ENCODE data around the gene ATP13A4.

ATP13A4 gene, protein sequence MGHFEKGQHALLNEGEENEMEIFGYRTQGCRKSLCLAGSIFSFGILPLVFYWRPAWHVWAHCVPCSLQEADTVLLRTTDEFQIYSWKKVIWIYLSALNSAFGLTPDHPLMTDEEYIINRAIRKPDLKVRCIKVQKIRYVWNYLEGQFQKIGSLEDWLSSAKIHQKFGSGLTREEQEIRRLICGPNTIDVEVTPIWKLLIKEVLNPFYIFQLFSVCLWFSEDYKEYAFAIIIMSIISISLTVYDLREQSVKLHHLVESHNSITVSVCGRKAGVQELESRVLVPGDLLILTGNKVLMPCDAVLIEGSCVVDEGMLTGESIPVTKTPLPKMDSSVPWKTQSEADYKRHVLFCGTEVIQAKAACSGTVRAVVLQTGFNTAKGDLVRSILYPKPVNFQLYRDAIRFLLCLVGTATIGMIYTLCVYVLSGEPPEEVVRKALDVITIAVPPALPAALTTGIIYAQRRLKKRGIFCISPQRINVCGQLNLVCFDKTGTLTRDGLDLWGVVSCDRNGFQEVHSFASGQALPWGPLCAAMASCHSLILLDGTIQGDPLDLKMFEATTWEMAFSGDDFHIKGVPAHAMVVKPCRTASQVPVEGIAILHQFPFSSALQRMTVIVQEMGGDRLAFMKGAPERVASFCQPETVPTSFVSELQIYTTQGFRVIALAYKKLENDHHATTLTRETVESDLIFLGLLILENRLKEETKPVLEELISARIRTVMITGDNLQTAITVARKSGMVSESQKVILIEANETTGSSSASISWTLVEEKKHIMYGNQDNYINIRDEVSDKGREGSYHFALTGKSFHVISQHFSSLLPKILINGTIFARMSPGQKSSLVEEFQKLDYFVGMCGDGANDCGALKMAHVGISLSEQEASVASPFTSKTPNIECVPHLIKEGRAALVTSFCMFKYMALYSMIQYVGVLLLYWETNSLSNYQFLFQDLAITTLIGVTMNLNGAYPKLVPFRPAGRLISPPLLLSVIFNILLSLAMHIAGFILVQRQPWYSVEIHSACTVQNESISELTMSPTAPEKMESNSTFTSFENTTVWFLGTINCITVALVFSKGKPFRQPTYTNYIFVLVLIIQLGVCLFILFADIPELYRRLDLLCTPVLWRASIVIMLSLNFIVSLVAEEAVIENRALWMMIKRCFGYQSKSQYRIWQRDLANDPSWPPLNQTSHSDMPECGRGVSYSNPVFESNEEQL

DNA sequence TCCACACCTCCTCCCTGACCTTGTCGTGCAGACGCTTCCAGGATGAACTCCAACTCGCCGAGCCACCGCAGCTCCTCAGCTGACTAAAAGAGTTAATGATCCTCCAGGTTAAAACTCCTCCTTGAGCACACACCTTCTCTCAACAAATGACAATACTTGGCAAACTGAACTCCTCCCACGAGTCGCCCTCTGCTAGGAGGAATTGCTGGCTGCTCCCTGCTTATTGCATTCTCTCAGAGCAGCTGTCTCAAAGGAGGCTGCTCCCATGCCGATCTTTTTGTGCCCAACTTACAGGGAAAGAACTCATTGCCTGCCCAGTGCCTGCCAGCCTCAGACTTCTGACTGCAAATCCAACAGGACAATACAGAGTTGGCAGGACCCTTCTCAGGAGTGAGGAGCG, at the start of gene ATP13A4:
Gene ATP13A4 (minus strand): TSS at position 85 of the 400 bp plus-strand sequence. CDS start 96 bp downstream, outside the sequence.
- no peak for FAIRE-seq

DNA sequence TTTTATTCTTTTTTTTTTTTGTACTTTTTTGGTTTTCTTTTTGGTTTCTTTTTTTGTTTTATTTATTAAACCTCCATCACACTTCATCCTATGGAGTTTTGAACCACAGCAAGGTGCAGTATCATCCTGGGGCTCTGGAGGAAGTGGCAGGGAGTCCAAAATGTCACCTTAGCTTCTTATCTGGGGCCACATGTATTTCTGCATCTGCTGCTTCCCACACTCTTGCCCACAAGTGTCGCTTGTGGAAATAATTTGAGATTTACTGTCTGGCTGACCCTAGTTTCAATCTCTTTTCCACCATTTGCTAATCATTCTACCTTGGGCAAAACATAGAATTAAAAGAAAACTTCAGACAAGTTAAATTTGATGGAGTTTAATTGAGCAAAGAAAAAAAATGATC, 44.7 kb upstream of the ATP13A4 start:
- DNase-seq (ENCODE audit: insufficient read length, low spot score) (no peak), FAIRE-seq (no peak)

More for the DNA sequence above, at the start of gene ATP13A4:
- DNase-seq (ENCODE audit: insufficient read length, low spot score), result no peak

DNA sequence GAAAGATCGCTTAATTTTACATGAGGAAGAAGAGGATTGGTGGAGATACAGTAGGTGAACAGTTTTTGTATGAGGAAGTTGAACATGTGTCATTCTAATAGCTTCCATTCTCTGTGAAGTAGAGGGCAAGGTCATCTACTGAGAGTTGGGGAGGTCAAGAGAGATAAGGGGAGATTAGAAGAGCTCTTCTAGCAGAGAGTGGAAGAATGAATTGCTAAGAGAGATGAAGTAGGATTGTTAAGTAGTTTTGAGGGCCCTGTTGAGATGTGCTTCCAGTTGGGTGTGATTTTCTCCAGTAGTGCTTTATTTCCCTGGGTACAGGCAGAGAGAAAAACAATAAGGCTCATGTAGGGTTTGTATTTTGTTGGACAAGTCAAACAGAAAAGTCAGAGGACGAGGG, 43.5 kb upstream of the ATP13A4 start:
- no peak for DNase-seq (ENCODE audit: insufficient read length, low spot score)
- FAIRE-seq, result no peak

DNA sequence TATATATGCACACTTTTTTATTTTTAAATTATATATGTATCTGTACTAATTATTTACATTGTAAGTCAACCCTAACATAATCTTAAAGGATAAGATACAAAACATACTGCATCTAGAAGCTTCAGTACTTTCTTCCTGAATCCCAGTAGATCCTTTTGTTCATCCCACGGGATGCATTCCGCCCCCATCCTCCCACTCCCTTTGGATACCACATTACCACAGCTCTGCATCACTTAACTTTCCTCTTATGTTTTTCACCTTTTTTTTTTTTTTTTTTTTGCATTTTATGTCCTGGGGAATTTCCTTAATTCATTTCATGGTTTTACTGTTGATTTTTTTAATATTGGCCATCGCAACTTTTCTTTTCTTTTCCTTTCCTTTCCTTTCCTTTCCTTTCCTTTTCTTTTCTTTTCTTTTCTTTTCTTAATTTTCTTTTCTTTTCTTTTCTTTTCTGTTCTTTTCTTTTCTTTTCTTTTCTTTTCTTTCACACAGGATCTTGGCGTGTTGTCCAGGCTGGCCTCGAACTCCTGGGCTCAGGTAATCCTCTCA, 41.3 kb upstream of the ATP13A4 start:
- no peak for FAIRE-seq
- no peak for DNase-seq (ENCODE audit: insufficient read length, low spot score)

DNA sequence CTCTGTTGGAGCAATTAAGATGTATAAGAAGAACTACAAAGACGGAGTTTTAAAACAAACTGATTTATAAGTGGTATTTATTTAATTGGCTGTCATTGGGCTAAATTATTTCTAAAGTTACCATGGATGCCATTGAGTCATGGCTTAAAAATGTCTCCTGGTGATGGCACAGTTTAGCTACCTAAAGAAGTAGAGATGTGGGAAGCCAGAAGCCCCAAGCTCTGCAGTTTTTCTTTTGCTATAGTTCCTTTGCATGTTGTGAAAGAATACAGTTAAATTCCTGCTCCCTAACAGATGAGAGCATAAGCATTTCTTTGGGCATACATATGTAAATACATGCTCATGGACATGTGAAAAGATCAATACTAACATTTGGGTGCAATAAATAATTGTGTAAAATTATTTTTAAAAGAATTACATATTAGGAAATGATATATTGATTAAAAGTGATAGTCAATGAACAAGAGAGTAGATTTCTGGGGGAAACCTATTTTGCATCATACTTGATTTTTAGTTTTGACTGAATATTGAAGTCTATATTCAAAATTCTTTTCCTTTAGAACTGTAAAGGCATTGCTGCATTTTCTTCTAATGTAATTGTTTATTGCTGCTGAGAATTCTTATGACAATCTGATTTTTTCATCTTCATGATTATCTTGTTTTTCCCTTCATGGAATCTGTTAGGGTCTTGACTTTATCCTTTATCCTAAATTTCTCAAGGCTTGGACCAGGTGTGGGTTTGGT, 40.4 kb upstream of the ATP13A4 start:
- DNase-seq (ENCODE audit: insufficient read length, low spot score) (no peak), FAIRE-seq (no peak)

DNA sequence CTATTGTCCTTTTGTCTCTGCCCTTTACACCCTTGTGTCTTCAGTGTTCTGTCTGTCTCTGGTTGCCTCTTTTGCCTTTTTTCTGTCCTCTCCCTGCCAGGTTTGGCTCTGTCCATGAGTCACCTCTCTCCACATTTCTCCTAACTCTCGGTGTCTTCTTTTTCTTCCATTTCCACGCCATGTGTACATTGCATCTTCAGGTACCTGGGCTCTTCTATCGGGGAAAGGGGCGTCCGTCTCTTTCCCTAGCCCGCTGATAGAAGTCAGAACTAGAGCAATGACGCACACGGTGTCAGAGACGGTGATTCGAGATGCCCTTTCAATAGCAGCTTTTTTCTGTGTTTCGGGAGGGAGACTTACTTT, 39.0 kb upstream of the ATP13A4 start:
- FAIRE-seq (no peak), DNase-seq (ENCODE audit: insufficient read length, low spot score) (no peak)

DNA sequence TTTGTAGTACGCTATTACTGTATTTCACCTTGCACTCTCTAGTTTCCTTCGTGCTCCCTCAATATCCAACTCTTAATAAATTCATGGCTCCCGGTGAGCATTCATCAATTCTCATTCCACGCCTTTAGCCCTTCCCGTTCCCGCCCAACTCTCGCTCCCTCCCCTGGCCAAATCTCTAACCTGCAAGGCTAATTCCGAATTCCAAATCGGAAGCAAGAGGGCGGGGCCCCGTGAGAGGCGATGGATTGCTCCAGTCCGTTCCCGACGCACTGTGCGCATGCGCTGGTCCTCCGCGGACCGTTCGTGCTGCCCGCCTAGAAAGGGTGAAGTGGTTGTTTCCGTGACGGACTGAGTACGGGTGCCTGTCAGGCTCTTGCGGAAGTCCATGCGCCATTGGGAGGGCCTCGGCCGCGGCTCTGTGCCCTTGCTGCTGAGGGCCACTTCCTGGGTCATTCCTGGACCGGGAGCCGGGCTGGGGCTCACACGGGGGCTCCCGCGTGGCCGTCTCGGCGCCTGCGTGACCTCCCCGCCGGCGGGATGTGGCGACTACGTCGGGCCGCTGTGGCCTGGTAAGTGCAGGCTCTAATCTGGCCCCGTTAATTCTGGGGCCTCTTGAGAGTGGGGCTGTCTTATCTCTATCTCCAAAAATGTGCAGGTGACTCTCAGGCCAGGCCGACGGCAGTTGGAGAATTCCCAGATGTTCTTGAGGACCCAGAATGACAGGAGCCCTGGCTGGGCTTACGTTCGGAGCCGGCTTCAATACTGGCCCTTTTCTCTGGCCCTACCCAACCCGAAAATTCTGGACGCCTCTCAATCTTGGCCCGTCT, 38.4 kb upstream of the ATP13A4 start, which contains the start of gene OPA1:
Gene OPA1 (plus strand): TSS at position 368 of the 827 bp plus-strand sequence. CDS start 170 bp downstream, at position 538.
- DNase-seq (ENCODE audit: insufficient read length, low spot score), result peak; percentile 82
- FAIRE-seq, result peak; percentile 89

DNA sequence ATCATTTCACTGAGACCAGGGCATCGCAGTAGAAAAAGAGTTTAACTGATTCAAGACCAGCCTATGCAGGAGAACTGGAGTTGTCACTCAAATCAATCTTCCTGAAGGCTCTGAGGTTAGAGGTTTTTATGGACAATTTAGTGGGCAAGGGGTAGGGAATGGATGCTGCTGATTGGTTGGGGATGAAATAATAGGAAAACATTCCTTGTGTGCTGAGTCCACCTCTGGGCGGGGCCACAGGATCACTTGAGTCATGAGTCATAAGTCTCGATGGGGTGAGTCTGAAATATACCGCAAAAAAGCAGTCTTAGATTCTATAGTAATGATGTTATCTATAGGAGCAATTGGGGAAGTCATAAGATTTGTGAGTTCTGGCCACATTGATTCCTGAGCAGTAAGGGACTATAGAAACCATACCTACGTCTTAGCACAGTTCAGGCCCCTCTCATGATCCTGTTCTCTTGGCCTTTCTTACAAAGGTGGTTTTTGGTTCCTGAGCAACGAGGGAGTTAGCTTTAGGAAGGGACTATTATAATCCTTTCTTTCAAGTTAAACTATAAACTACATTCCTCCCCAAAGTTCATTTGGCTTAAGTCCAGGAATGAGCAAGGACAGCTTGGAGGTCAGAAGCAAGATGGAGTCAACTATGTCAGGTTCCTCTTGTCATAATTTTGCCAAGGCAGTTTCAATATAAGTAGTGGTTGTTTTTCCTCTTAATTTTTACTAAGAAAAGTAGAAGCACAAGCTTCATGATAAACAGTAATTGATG, 35.6 kb upstream of the ATP13A4 start:
- DNase-seq (ENCODE audit: insufficient read length, low spot score) (no peak), FAIRE-seq (no peak)

DNA sequence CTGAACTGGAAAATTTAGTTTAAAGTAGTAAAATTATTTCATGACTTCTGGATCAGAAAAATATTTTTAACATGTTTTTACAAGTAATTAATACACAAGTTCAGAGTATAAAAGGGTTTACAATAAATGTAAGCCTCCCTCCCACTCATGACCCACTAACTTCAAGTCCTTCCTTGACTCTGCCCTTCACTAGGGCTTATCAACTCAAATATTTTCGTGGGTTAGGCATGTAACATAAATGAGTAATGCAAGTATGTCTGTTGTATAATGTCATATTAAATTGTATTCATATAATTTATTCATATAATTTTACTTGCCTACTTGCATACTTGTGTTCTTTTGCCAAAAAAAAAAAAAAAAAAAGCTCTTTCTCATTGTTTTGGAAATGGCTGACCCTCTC, 34.9 kb upstream of the ATP13A4 start:
- FAIRE-seq, result no peak
- DNase-seq (ENCODE audit: insufficient read length, low spot score), result no peak

DNA sequence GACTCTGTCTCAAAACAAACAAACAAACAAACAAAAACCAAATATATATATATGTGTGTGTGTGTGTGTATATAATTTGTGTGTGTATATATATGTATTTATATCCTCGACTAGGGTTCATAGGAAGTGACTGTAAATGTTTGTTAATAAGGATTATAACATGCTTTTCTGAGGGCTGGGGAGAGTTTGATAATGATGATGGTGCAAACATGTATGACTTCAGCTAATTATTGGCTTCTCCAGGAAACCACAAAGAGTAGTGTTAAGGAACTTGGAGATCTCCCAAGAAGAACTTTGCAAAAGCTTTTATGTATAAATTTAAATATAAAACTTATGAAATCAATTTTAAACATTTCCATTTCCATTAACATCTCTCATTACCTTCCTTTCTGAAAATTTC, 34.4 kb upstream of the ATP13A4 start:
- FAIRE-seq, result no peak
- no peak for DNase-seq (ENCODE audit: insufficient read length, low spot score)

DNA sequence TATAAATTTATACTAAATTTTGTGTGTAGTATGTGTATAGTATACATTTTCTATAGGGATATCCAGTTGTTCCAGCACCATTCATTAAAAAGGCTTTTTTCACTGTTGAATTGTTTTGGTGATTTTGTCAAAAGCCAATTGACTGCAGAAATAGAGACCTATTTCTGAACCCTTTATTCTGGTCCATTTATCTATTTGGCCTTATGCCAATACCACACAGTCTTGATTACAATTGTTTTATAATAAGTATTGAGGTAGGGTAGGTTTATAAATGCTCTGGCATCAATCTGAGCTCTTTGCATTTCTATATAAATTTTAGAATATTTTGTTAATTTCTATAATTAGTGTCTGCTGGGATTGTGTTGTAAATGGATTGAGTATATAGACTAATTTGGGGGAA, 31.8 kb upstream of the ATP13A4 start:
- FAIRE-seq (no peak), DNase-seq (ENCODE audit: insufficient read length, low spot score) (no peak)

DNA sequence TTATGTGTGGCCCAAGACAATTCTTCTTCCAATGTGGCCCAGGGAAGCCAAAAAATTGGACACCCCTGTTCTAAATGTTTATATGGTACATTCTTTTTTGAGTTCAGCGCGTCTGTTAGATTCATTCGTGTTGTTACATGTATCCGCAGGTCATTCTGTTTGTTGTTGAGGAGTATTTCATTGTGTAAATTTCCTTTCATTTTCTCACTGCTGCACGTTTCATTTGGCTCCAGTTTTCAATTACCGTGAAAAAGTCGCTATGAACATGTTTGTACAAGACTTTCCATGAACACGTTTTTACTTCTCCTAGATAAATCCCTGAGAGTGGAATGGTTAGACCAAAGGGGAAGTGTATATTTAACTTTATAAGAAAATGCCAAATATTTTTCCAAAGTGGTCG, 30.8 kb upstream of the ATP13A4 start:
- no peak for DNase-seq (ENCODE audit: insufficient read length, low spot score)
- FAIRE-seq, result no peak

DNA sequence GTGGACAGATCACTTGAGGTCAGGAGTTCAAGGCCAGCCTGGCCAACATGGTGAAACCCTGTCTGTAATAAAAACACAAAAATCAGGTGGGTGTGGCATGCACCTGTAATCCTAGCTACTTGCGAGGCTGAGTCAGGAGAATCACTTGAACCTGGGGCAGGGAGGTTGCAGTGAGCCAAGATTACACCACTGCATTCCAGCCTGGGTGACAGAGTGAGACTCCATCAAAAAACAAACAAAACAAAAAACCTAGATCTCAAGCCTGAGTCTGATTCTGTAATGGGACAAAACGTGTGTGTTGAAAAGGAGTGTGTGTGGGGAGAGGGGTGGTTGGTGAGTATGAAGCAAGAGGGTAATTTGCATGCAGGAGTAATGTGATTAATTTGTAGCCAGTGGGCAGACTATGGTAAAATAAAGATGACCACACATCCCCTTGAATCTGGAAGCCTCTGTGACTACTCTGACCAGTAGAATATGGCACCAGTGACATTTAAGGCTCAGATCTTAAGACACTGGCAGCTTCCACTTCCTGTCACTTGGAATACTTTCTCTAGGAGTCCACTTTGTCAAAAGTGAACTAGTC, 19.9 kb upstream of the ATP13A4 start:
- FAIRE-seq, result no peak
- DNase-seq (ENCODE audit: insufficient read length, low spot score), result no peak

DNA sequence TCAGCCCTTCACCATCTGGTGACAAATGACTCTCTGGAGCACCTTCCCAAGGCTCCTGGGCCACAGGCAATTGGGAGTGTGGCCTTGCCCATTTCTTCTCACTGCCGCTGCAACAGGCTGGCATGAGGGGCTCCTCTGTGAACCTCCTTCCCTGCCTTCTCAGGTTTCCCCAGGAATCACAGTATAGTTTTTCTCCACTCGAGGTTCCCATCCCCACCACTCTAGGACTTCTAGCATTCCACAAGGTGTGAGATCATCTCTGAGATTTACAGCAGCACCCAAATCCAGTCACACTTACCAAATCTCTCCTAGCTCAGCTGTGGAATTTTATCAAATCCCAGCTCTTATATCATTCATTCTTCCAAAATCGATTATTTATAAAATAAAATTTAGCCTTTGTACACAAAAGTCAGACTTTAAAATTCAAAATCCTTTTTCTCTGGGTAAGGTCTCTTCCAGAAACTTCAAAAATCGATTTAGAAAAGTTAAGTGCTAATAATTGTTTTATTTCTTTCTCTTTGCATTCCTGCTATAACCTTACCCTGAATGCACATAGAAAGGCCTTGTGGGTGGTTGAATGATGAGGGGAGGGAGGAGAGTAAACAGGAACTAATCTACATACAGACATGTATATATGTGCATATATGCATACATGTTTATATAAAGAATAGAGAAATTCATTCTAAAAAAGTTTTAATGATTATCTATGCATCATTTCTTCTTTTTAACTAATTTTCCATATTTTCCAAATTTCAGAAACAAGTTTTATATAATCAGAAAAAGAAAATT, 18.9 kb upstream of the ATP13A4 start:
- FAIRE-seq, result no peak

DNA sequence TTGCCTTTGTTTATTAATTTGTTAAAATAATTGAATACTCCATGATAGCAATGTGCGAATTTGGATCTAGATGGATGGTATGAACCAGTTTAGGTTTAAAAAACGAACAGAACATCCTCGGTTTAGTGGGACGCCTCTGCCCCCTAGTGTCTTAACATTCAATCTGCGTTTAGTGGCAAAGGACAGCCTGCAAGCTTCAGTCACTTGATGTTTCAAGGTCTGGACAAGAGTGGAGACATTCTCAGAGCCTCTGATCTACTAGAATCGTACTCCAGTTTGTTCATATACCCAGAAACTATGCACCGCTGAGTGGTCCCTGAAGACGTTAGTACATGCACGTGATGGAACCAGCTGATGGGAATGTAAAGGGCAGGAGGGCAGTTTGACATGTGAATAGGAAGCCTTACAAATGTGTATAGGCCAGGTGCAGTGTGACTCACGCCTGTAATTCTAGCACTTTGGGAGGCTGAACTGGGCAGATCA, 17.8 kb upstream of the ATP13A4 start:
- DNase-seq (ENCODE audit: insufficient read length, low spot score), result peak; percentile 17
- peak; percentile 92 for FAIRE-seq

More for the DNA sequence above, 18.9 kb upstream of the ATP13A4 start:
- no peak for DNase-seq (ENCODE audit: insufficient read length, low spot score)

DNA sequence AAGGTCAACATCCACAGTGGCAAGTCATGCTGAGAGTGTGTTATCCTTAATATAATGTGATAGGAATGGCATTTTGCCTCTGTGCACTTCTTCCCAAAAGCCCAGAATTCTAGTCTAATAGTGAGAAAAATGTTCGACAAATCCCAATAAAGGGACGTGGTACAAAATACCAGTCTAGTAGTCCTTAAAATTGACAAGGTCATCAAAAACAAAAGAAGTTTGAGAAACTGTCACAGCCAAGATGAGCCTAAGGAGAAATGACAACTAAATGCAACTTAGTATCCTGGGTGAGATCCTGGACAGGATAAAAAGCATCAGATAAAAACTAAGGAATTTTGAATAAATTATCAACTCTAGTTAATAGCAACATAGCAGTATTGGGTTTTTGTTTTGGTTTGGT, 14.4 kb upstream of the ATP13A4 start:
- DNase-seq (ENCODE audit: insufficient read length, low spot score), result no peak

DNA sequence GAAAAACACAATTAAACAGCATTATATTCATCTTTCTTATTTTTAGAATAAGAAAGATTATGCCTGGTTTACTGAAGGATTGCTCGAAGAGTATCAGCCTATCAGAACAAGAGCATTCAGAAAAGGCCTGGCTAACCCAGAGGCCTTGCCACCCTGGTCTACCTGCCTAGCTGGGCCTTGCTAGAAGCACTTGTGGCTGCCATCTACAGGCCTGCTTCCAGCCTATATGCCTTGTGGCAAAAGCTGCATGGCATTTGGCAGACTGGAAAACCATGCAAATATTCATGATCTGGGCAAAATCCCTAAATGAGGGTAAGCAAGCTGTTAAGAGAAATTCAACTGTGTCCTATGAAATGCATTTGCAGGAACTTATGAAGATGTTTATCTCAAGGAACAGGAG, 9.3 kb upstream of the ATP13A4 start:
- DNase-seq (ENCODE audit: insufficient read length, low spot score) (no peak), FAIRE-seq (no peak)

More for the DNA sequence above, 14.4 kb upstream of the ATP13A4 start:
- FAIRE-seq, result no peak

All from GM19239 (cell line).